GM11168 (cell line): Measurements from ENCODE around the gene UBE2V1.
"Not testable (repeated sequence)": the region's sequence is repeated elsewhere in the genome, so short reads cannot be mapped to it uniquely, and the experiment has no call there.

Source experiments
- in situ Hi-C: fragments of 300-500 bp; cut with MboI; formaldehyde crosslinking; loops from one replicate; pipeline ENCODE4 v1.12.0; 2022; ENCODE audit warnings: low sequenced_read_pairs; ENCODE audit not compliant: unreplicated experiment

UBE2V1 gene

GRCh38 chr20:50112512-50113419 is at the start of gene UBE2V1:
Gene UBE2V1 (minus strand): TSS chr20:50113150. CDS start chr20:50113128, 22 bp downstream.
- in situ Hi-C loops: no loop called here

GRCh38 chr20:50161494-50161893 is 48.5 kb upstream of the UBE2V1 start:
- in situ Hi-C loops: not testable (repeated sequence)

- in situ Hi-C loops: no loop called here
Observed at GRCh38 chr20:50153500-50154377, 40.8 kb upstream of the UBE2V1 start, which contains the start of gene PEDS1. Gene PEDS1 (minus strand): TSS chr20:50153723. CDS start chr20:50153637, 86 bp downstream.

- in situ Hi-C loops: no loop called here
Observed at GRCh38 chr20:50153153-50153499, 40.2 kb upstream of the UBE2V1 start.

- in situ Hi-C loops: no loop called here
Observed at GRCh38 chr20:50152394-50153152, 39.6 kb upstream of the UBE2V1 start.

- in situ Hi-C loops: no loop called here
Observed at GRCh38 chr20:50151034-50151743, 38.2 kb upstream of the UBE2V1 start.

GRCh38 chr20:50149481-50150254 is 36.7 kb upstream of the UBE2V1 start:
- in situ Hi-C loops: no loop called here

GRCh38 chr20:50146732-50147662 is 34.0 kb upstream of the UBE2V1 start:
- in situ Hi-C loops: no loop called here

DNA sequence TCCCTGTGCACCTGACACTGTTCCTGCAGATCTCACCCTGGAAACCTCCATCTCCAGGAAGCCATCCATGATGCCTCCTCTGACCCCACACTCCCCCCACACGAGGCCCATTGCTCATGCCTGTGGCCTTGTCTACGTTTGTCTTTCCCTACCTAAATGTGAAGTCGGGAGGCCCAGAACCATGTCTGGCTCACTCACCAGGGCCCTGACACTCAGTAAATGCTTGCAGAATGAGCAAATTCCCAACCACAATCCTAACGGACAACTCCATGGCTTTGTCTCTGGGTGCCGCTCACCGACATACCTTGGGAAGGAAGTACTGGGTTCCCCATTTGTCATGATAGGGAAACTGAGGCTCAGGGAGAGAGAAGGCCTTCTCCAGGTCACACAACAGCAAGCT is 33.3 kb upstream of the UBE2V1 start:
- in situ Hi-C loops: no loop called here

DNA sequence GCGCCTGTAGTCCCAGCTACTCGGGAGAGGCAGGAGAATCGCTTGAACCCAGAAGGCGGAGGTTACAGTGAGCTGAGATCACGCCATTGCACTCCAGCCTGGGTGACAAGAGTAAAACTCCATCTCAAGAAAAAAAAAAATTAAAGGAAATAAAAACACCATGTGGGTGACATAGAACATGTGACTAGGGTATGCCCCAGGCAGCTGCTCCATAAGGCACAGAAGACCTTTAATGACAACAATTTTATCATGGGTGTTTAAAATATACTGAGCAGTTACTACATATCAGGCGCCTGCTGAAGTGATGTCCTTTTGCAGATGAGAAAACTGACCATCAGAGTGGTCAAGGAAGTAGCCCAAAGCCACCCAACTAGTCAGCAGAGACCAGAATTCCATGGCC is 32.6 kb upstream of the UBE2V1 start:
- in situ Hi-C loops: no loop called here

- in situ Hi-C loops: no loop called here
Observed at GRCh38 chr20:50144362-50144761, 31.4 kb upstream of the UBE2V1 start.

- in situ Hi-C loops: no loop called here
Observed at GRCh38 chr20:50142812-50143211, 29.9 kb upstream of the UBE2V1 start.

DNA sequence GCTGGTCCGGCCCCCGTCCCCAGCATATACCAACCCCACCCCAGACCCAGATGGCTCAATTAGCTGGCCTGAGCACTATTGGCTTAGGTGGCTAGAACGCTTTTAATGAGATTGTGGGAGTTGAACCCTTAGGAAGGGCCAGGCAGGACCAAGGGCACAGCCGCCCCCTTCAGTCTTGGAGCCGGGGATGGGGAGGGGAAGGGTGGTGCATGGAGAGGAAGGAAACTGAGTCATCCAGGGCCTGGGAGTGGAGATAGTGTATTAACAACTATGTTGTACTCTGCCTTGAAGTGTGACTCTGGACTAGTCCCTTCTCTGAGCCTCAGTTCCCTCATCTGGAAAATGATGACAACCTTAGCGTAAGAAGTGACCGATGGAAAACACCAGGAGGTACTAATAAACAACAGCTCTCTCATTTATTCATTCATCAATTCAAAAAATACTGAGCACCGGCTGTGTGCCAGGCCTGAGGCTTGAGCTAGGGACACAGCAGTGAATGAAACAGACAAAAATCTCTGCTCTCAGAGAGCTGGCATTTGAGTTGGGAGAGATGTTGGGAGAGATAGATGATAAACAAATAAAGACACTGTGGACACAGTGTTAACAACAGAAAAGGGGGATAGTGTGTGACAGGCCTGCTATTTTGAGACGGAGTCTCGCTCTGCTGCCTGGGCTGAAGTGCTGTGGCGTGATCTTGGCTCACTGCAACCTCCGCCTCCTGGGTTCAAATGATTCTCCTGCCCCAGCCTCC is 29.0 kb upstream of the UBE2V1 start:
- in situ Hi-C loops: no loop called here

DNA sequence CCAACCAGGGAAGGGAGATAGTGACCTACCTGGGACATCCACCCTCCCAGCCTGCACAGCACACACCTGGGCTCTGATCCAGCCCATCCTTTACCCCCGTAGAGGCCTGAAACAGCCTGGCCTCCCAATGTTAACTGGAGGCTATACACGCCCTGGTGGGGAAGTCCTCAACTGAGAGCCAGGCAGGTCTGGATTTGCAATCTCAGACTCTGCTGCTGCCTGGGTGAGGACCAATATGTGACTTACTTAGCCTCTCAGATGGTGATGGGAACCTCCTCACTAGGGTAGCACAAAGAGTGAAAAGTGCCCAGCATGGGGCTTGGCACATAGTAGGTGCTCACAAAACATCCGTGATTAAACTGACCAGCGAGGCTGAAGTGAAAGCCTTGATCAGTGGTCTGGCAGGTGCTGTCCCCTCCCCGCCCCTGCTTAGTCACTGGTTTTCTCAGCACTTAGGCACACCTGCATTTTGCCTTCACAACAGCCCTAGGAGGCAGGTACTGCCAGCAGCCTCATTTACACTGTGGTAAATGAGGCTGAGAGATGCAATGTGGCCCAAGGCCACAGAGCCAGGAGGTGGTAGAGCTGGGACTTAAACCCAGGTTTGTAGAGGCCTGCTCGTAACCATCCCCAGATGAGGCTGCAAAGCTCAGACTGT is 28.2 kb upstream of the UBE2V1 start:
- in situ Hi-C loops: no loop called here

DNA sequence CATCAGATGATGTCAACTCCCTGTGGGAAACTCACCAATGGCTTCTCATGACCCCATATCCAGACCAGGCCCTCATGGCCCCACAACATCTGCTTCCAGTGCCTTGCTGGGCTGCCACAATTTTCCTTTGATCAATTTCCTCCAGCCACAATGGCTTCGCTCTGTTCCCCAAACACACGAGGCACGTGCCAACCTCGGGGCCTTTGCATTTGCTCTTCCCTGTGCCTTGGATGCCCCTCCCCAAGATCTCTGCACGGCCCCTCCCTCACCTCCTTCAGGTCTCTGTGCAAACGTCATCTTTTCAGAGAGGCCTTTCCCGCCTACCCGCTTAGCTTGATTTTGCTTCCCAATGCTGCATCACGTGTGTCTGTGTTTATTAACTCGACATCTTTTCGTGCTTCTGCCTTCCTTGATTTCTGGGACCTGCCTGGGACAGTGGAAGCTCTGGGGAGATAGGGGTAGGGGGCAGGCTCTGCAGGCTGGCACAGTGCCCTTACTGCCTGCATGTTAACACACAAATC is 27.4 kb upstream of the UBE2V1 start:
- in situ Hi-C loops: no loop called here
